HepG2 (cell line): ENCODE measurements around the gene ATP8A2. TPM values are rescaled to one million over a fixed set of nuclear protein-coding genes. Genes with fewer than 3 reads are reported as not detected.

ENCODE experiments used
- ATAC-seq: fragments of 200-7000 bp; cut with Tn5 transposase; 3 replicates; pipeline ENCODE4 v1.9.1; 2020; ENCODE audit warnings: mild to moderate bottlenecking, moderate library complexity
- BruUV-seq: library from RNA; stranded (reverse); fragments of 400-500 nt; replicated peaks from 2 replicates; lab custom pipeline; 2021; lab: Mats Ljungman, UMichigan
- CTCF ChIA-PET: fragments of 300-600 bp; formaldehyde crosslinking; extraction: SDS; loops from one replicate; lab custom pipeline; 2021; ENCODE audit warnings: low total read pairs, inconsistent platforms, low intra/inter-chr PET ratio; lab: Yijun Ruan, JAX
- POLR2A ChIA-PET: fragments of 350-600 bp; sonication (Branson Sonifier 250); formaldehyde crosslinking; loops from one replicate; lab custom pipeline; 2020; ENCODE audit warnings: antibody characterized with exemption, inconsistent platforms; lab: Yijun Ruan, JAX
- DNase-seq: peaks from one replicate; pipeline ENCODE4 v3.0.0-alpha.2; 2015; ENCODE audit warnings: low spot score
- FAIRE-seq: peaks from 3 replicates; lab custom pipeline; 2011; peaks lifted over from hg19 to GRCh38; lab: Jason Lieb, UNC
- H2AFZ ChIP-seq: one replicate; pipeline ENCODE4 v1.6.1; 2011; ENCODE audit warnings: low read length, inconsistent platforms
- H3K27ac ChIP-seq: fragments of 300-600 bp; 3 replicates; pipeline ENCODE4 v1.8.0; 2011; ENCODE audit warnings: mixed run types, mild to moderate bottlenecking, mixed read lengths, low read length, inconsistent platforms; ENCODE audit not compliant: insufficient read depth; ENCODE audit errors: extremely low read length
- H3K27me3 ChIP-seq, 2 experiments: fragments of 200-600 bp in 1 of 2; 2 replicates in 1 of 2; 3 replicates in 1 of 2; pipeline versions ENCODE4 v1.6.0 to v1.8.0; 2011; ENCODE audit warnings: low read length in 2 of 2, mild to moderate bottlenecking in 2 of 2, moderate library complexity in 2 of 2, inconsistent platforms in 1 of 2; ENCODE audit not compliant: insufficient read depth in 2 of 2, control insufficient read depth in 1 of 2
- H3K36me3 ChIP-seq, 2 experiments: fragments of 200-600 bp in 1 of 2; replicated peaks in 1 of 2; 2 replicates in 1 of 2; 3 replicates in 1 of 2; pipeline versions ENCODE4 v1.5.1 to v1.8.0; 2011; ENCODE audit warnings: low read length in 2 of 2, inconsistent platforms in 1 of 2; ENCODE audit not compliant: insufficient read depth in 2 of 2, control insufficient read depth in 1 of 2
- H3K4me1 ChIP-seq: 2 replicates; pipeline ENCODE4 v1.5.1; 2012; ENCODE audit warnings: low read length, inconsistent platforms; ENCODE audit not compliant: insufficient read depth
- H3K4me2 ChIP-seq: 2 replicates; pipeline ENCODE4 v1.6.0; 2011; ENCODE audit warnings: low read depth, low read length, inconsistent platforms
- H3K4me3 ChIP-seq, 3 experiments: fragments of 200-600 bp in 1 of 3; sonication (generic), shearing (Covaris generic) in 1 of 3; replicated peaks in 1 of 3; 2 replicates each; pipeline ENCODE4 v1.5.1; 2011 to 2016; ENCODE audit warnings: low read length in 3 of 3, inconsistent platforms in 2 of 3, low read depth in 2 of 3, mild to moderate bottlenecking in 2 of 3, control low read depth in 1 of 3, mixed read lengths in 1 of 3; ENCODE audit not compliant: insufficient read depth in 1 of 3
- H3K79me2 ChIP-seq: one replicate; pipeline ENCODE4 v1.6.1; 2011; ENCODE audit warnings: low read length, inconsistent platforms; ENCODE audit not compliant: insufficient read depth
- H3K9ac ChIP-seq: 2 replicates; pipeline ENCODE4 v1.6.0; 2011; ENCODE audit warnings: mild to moderate bottlenecking, low read depth, low read length, inconsistent platforms; ENCODE audit not compliant: insufficient read depth
- H3K9me3 ChIP-seq: 2 replicates; pipeline ENCODE4 v1.5.1; 2012; ENCODE audit warnings: mild to moderate bottlenecking, low read length
- H4K20me1 ChIP-seq: 2 replicates; pipeline ENCODE4 v1.6.0; 2011; ENCODE audit warnings: inconsistent platforms, mild to moderate bottlenecking, low read length, moderate library complexity; ENCODE audit not compliant: insufficient read depth
- ARID2 ChIP-seq: sonication (generic); formaldehyde crosslinking; IDR thresholded peaks from 2 replicates; pipeline ENCODE4 v1.8.1; 2022; ENCODE audit warnings: mild to moderate bottlenecking, missing genetic modification reagents, borderline replicate concordance
- KIAA2018 ChIP-seq: sonication (generic); formaldehyde crosslinking; IDR thresholded peaks from 2 replicates; pipeline ENCODE4 v1.5.0; 2020; ENCODE audit warnings: mild to moderate bottlenecking, missing genetic modification reagents, borderline replicate concordance
- KLF13 ChIP-seq: sonication (generic); formaldehyde crosslinking; IDR thresholded peaks from 2 replicates; pipeline ENCODE4 v1.4.0; 2020; ENCODE audit warnings: mild to moderate bottlenecking, missing genetic modification reagents
- SOX5 ChIP-seq: IDR thresholded peaks from 2 replicates; pipeline ENCODE4 v1.6.1; 2016; ENCODE audit warnings: borderline replicate concordance
- SP4 ChIP-seq: sonication (generic); formaldehyde crosslinking; IDR thresholded peaks from 2 replicates; pipeline ENCODE4 v1.8.1; 2023; ENCODE audit warnings: mild to moderate bottlenecking, missing genetic modification reagents
- ZNF205 ChIP-seq: IDR thresholded peaks from 2 replicates; pipeline ENCODE4 v1.6.1; 2018; ENCODE audit warnings: missing biosample characterization, missing genetic modification reagents
- WGBS: methylation state at CpG from one replicate; pipeline ENCODE4 v1.1.6; 2017; ENCODE audit warnings: low lambda C conversion rate; 5-methylcytosine and 5-hydroxymethylcytosine counted together
- in situ Hi-C: cut with HindIII; loops from 2 replicates; pipeline ENCODE4 v1.10.0; 2017; ENCODE audit warnings: low pct_unique_long_range_greater_than_20kb; ENCODE audit not compliant: extremely low pct_ligation_motif_present
- intact Hi-C: fragments of 100-400 bp; cut with micrococcal nuclease; formaldehyde crosslinking; loops from one replicate; pipeline ENCODE4 v1.10.0; 2022; ENCODE audit not compliant: unreplicated experiment
- polyA plus RNA-seq, 8 experiments: library from polyadenylated mRNA; depleted of rRNA in 3 of 8; stranded (reverse) in 7 of 8; unstranded in 1 of 8; fragments of >200 nt; fragmentation: Illumina TruSeq in 4 of 8; extraction: Trizol in 4 of 8; gene quantifications; 2 replicates each; pipeline versions ENCODE4 v1.2.1 to v1.2.3, GENCODE V29; 2011 to 2016; ENCODE audit warnings: low read depth in 4 of 8, missing spikeins in 1 of 8, mixed read lengths in 1 of 8; ENCODE audit not compliant: insufficient read depth in 1 of 8
- total RNA-seq, 5 experiments: library from RNA; depleted of rRNA; stranded (reverse); fragments of >200 nt; fragmentation: Illumina TruSeq; extraction: Trizol; gene quantifications; 2 replicates each; pipeline ENCODE4 v1.2.3, GENCODE V29; 2016; ENCODE audit warnings: low read depth in 1 of 5
- TF ChIP-seq, protein P1 (sequence below): sonication (generic); formaldehyde crosslinking; IDR thresholded peaks from 2 replicates; pipeline ENCODE4 v1.4.0; 2020; ENCODE audit warnings: missing genetic modification reagents

Gene ATP8A2
- total and polyA plus RNA-seq, 2 of the 13 experiments (the other 11 are each of a cell fraction or from before 2014, with no cell fraction given) = 0.09 TPM; not detected in 1

GRCh38 chr13:25800523-25800922 lies 428.7 kb downstream of the ATP8A2 start (continued):
- TF ChIP-seq KIAA2018 (CRISPR knock-in tag) = no peak

GRCh38 chr13:25802579-25802978 lies 430.8 kb downstream of the ATP8A2 start:
- POLR2A ChIA-PET = no interaction called here
- Histone ChIP-seq H3K27me3 (no peaks in the 10 kb centered on the region; a peak in 1 of 5 replicates), H3K4me3 (no peak overlapping the region), H3K4me1 (no peaks in the 10 kb centered on the region), H3K4me2 (no peak overlapping the region), H4K20me1 (no peaks in the 10 kb centered on the region), H2AFZ (no peak overlapping the region), H3K36me3 (no peaks in the 10 kb centered on the region), H3K9me3 (no peaks in the 10 kb centered on the region), H3K9ac (no peak overlapping the region), H3K27ac (no peak overlapping the region), H3K79me2 (no peaks in the 10 kb centered on the region)
- 2% methylated on average over 3 of the region's 3 CpGs for WGBS
- TF ChIP-seq, protein P1, sequence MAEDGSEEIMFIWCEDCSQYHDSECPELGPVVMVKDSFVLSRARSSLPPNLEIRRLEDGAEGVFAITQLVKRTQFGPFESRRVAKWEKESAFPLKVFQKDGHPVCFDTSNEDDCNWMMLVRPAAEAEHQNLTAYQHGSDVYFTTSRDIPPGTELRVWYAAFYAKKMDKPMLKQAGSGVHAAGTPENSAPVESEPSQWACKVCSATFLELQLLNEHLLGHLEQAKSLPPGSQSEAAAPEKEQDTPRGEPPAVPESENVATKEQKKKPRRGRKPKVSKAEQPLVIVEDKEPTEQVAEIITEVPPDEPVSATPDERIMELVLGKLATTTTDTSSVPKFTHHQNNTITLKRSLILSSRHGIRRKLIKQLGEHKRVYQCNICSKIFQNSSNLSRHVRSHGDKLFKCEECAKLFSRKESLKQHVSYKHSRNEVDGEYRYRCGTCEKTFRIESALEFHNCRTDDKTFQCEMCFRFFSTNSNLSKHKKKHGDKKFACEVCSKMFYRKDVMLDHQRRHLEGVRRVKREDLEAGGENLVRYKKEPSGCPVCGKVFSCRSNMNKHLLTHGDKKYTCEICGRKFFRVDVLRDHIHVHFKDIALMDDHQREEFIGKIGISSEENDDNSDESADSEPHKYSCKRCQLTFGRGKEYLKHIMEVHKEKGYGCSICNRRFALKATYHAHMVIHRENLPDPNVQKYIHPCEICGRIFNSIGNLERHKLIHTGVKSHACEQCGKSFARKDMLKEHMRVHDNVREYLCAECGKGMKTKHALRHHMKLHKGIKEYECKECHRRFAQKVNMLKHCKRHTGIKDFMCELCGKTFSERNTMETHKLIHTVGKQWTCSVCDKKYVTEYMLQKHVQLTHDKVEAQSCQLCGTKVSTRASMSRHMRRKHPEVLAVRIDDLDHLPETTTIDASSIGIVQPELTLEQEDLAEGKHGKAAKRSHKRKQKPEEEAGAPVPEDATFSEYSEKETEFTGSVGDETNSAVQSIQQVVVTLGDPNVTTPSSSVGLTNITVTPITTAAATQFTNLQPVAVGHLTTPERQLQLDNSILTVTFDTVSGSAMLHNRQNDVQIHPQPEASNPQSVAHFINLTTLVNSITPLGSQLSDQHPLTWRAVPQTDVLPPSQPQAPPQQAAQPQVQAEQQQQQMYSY = no peak
- TF ChIP-seq ARID2 (CRISPR knock-in tag) (no peak), ZNF205 (CRISPR knock-in tag) (no peak), KLF13 (CRISPR knock-in tag) (no peak), SP4 (CRISPR knock-in tag) (no peak), SOX5 (no peak)
- DNase-seq = no peak
- BruUV-seq = no TSS peak
- CTCF ChIA-PET = no interaction called here
- in situ Hi-C loops (no loop called here), intact Hi-C loops (no loop called here)
- FAIRE-seq = no peak
- ATAC-seq = no peak
